BLaER1 (cell line): ENCODE results near the gene FASTK.

ENCODE experiments used
- H3K27ac ChIP-seq: shearing (Covaris generic); formaldehyde crosslinking; 2 replicates; pipeline ENCODE4 v1.8.1; 2022
- H3K27me3 ChIP-seq: shearing (Covaris generic); formaldehyde crosslinking; 2 replicates; pipeline ENCODE4 v1.8.1; 2022
- H3K36me3 ChIP-seq: shearing (Covaris generic); formaldehyde crosslinking; 2 replicates; pipeline ENCODE4 v1.8.1; 2022
- H3K4me1 ChIP-seq: shearing (Covaris generic); formaldehyde crosslinking; 2 replicates; pipeline ENCODE4 v1.8.1; 2022
- H3K4me2 ChIP-seq: shearing (Covaris generic); formaldehyde crosslinking; 2 replicates; pipeline ENCODE4 v1.8.1; 2022
- H3K4me3 ChIP-seq: shearing (Covaris generic); formaldehyde crosslinking; 2 replicates; pipeline ENCODE4 v1.8.1; 2022
- H3K9ac ChIP-seq: shearing (Covaris generic); formaldehyde crosslinking; 2 replicates; pipeline ENCODE4 v1.8.1; 2022
- H3K9me3 ChIP-seq: shearing (Covaris generic); formaldehyde crosslinking; 2 replicates; pipeline ENCODE4 v1.8.1; 2022
- H4K20me1 ChIP-seq: shearing (Covaris generic); formaldehyde crosslinking; 2 replicates; pipeline ENCODE4 v1.8.1; 2022
- Cebpa-rat ChIP-seq: shearing (Covaris generic); IDR thresholded peaks from 2 replicates; pipeline ENCODE4 v1.8.1; 2022

FASTK gene

DNA sequence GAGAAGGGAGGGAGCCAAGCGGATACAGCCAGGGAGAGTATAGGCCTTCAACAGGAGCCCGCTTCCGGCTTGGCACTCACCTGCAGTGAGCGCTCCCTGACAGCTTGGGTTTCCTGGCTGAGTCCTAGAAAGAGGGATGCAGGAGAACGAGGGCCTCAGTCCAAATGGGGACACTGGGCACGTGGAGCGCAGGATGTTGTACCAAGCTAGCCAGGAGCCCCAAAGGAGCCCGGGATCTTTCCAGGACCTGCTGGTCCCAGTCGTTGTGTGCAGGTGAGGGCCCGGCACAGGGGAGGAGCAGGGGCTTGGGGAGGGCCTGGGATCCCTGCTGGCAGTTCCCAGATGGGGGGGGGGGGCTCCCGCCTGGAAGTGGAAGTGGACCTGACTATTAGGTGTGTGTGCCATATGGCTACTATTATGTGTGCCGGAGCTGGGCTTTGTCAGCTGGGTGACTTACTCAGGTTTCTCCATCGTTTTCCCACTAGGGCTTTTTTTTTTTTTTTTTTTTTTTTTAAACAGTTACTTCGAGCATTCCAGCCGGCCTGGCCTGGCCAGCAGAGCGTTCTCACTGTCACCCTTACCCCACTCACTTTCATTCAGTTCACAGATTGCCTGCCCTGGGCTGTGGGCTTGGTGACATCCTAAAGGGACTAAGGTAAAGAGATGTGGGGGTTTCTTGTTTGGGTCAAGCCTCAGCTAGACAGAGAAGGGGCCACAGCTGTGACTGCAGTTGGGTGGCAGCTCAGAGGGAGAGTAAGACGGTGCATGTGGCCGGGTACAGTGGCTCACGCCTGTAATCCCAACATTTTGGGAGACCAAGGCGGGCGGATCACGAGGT lies 9.5 kb upstream of the FASTK start:
- Histone ChIP-seq H3K9me3 (no peaks in the 10 kb centered on the region), H3K4me3 (no peak overlapping the region), H3K9ac (no peak overlapping the region; the same call in 1 of the 2 replicates)

DNA sequence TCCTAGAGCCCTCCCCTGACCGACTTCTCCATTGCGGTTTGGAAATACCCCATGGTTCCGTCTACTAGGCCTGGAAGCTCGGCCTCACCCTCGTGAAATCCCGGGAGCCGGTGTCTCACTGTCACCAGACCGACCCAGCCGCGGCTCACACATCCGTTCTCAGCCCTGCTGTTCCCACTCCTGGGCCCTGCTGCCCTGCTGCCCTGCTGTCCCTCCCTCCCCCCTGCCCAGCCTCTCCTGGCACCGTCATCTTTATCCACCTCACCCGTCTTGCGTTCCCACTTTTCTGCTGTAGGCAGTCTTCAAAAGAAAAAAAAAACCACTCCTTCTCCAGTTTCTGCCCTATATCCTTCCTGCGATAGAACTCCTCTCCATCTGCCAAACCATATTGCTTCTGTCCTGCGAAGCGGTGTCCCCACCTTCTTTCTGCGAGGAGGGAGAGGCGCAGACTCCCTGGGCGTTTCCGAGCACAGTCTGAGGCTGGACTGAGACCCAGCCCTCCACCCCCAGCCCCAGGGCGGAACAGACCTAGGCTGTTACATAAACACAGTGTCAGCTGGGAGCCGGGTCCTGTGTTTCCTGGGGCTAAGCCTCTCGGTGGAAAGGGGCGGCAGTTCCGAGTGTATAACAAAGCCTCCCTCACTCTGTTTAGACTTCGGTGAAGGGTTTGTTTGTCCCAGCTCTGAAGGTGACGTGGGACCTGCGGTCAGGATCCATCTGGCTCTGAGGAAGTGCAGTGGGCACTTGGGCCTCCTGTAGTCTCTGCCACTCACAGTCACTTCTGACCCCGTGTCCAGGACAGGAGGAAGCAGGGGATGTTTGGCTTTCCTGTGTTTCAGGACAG lies 8.5 kb upstream of the FASTK start:
- peak overlapping the region; percentile 74 for H3K4me3 ChIP-seq
- H3K27ac ChIP-seq: peak overlapping the region; percentile 69
- peaks cover 10% of the 10 kb centered on the region; the same call in 1 of the 2 replicates for H3K36me3 ChIP-seq
- no peaks in the 10 kb centered on the region for H3K9me3 ChIP-seq
- TF ChIP-seq Cebpa-rat: no peak
- H3K27me3 ChIP-seq: peaks cover 47% of the 10 kb centered on the region
- H3K9ac ChIP-seq: peak overlapping the region; percentile 83
- H4K20me1 ChIP-seq: peaks cover 72% of the 10 kb centered on the region
- H3K4me2 ChIP-seq: peak overlapping the region; percentile 98
- H3K4me1 ChIP-seq: peaks cover 77% of the 10 kb centered on the region

More for the DNA sequence above, 9.5 kb upstream of the FASTK start:
- peaks cover 79% of the 10 kb centered on the region for H3K4me1 ChIP-seq
- H4K20me1 ChIP-seq: peaks cover 82% of the 10 kb centered on the region
- H3K27me3 ChIP-seq: peaks cover 37% of the 10 kb centered on the region
- no peak for TF ChIP-seq Cebpa-rat
- H3K4me2 ChIP-seq: peak overlapping the region; percentile 98
- H3K36me3 ChIP-seq: peaks cover 10% of the 10 kb centered on the region; the same call in 1 of the 2 replicates
- H3K27ac ChIP-seq: peak overlapping the region; percentile 69; the same call in 1 of the 2 replicates

DNA sequence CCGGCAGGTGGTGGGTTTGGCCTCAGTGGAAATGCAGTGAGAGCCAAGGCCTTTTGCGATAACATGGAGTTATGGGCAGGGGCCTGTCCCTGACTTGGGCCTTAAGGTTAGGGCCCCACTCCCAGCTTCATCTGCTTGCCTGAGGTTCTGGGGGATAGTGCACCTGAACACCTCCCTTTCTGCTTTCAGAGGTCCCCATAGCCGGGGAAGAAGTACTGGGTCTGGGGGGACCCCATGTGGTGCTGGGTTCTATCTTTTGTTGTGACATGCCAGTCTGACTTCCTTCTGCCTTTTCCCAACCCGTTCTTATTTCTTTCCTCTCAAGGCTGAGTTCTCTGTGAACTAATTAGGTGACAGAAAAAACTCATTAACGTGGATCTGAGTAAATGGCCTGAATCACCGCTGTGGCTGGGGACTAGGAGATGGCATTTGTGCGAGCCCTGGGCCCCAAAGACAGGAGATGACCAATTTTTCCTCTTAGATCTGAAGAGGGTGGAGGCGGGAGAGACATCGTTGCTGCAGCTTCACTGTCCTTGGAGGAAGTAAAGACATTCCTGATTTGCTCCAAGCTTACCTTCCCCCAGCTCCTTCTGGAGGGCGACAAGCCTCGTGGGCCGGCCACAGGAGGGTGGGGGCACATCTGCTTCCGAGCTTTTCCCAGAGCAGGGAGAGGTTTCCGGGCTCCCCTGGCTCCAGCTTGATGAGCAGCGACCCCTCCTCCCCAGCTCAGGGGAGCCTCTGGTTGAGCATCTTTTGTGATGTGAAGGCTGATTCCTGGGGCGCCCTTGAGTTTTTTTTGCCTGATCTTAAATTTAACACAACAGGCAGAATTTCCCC lies 7.6 kb upstream of the FASTK start:
- Histone ChIP-seq H3K9ac (peak overlapping the region; percentile 83), H3K4me3 (peak overlapping the region; percentile 74), H3K36me3 (peaks cover 10% of the 10 kb centered on the region; the same call in 1 of the 2 replicates), H4K20me1 (peaks cover 63% of the 10 kb centered on the region), H3K27ac (peak overlapping the region; percentile 69), H3K4me2 (peak overlapping the region; percentile 98), H3K4me1 (peaks cover 74% of the 10 kb centered on the region), H3K27me3 (peaks cover 53% of the 10 kb centered on the region), H3K9me3 (no peaks in the 10 kb centered on the region)
- no peak for TF ChIP-seq Cebpa-rat

DNA sequence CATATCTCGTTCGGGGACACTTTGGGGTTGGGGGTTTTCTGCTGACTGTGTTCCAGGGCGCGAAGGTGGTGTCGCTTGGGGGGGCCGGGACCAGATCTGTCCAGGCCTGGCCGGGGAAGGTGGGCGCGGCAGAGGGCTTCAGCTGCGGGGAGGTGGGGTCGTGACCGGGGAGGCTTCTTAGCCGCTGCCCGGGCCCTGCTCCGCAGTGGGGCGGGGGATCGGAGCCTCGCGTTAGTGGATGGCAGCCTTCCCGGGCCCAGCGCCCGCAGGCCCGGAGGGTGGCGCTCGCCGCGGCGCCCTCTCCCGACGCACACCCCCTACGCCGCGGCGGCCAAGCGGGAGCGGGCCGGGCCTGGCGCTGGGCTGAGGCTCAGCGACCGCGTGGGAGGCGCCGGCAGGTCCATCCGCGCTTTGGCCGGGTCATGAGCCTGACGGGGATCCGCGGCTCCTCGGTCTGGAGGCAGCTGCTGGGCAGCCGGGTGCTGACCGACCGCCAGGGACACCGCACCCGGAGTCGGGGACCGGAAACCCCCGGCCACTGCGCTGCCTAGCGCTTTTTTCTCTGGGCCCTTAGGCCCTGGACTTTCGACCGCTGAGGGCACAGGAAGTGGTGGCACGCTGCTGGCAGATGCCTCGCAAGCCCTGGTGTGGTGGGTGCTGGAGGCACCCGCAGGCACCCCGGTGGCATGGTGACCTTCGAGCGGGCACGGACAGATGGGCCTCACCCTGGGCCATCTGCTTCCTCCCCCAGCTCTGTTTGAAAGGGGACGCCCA lies 6.8 kb upstream of the FASTK start:
- Histone ChIP-seq H3K36me3 (peaks cover 10% of the 10 kb centered on the region; the same call in 1 of the 2 replicates), H4K20me1 (peaks cover 58% of the 10 kb centered on the region), H3K4me2 (peak overlapping the region; percentile 98), H3K4me3 (peak overlapping the region; percentile 74), H3K9ac (peak overlapping the region; percentile 83), H3K27ac (peak overlapping the region; percentile 69), H3K4me1 (peaks cover 72% of the 10 kb centered on the region), H3K9me3 (no peaks in the 10 kb centered on the region), H3K27me3 (peaks cover 53% of the 10 kb centered on the region)
- TF ChIP-seq Cebpa-rat: no peak

DNA sequence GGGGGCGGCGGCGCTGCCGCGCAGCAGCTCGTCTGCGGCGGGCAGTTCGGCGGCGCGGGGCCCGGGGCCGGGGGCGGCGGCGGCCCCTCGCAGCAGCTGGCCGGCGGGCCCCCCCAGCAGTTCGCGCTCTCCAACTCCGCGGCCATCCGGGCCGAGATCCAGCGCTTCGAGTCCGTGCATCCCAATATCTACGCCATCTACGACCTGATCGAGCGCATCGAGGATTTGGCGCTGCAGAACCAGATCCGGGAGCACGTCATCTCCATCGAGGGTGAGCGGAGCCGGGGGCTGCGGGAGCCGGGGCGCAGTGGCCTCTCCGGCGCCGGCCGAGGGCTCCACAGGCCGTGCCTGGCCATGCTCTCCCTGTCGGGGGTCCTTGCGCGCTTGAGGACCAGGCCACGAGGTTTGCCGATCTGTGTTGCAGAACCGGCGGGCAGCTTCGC lies 6.2 kb upstream of the FASTK start:
- H3K4me1 ChIP-seq: peaks cover 72% of the 10 kb centered on the region
- peaks cover 53% of the 10 kb centered on the region for H3K27me3 ChIP-seq
- peak overlapping the region; percentile 98 for H3K4me2 ChIP-seq
- H3K36me3 ChIP-seq: peaks cover 5% of the 10 kb centered on the region; the same call in 1 of the 2 replicates
- no peaks in the 10 kb centered on the region for H3K9me3 ChIP-seq
- H4K20me1 ChIP-seq: peaks cover 58% of the 10 kb centered on the region
- H3K27ac ChIP-seq: peak overlapping the region; percentile 74
- H3K9ac ChIP-seq: peak overlapping the region; percentile 83
- TF ChIP-seq Cebpa-rat: no peak
- H3K4me3 ChIP-seq: peak overlapping the region; percentile 74

DNA sequence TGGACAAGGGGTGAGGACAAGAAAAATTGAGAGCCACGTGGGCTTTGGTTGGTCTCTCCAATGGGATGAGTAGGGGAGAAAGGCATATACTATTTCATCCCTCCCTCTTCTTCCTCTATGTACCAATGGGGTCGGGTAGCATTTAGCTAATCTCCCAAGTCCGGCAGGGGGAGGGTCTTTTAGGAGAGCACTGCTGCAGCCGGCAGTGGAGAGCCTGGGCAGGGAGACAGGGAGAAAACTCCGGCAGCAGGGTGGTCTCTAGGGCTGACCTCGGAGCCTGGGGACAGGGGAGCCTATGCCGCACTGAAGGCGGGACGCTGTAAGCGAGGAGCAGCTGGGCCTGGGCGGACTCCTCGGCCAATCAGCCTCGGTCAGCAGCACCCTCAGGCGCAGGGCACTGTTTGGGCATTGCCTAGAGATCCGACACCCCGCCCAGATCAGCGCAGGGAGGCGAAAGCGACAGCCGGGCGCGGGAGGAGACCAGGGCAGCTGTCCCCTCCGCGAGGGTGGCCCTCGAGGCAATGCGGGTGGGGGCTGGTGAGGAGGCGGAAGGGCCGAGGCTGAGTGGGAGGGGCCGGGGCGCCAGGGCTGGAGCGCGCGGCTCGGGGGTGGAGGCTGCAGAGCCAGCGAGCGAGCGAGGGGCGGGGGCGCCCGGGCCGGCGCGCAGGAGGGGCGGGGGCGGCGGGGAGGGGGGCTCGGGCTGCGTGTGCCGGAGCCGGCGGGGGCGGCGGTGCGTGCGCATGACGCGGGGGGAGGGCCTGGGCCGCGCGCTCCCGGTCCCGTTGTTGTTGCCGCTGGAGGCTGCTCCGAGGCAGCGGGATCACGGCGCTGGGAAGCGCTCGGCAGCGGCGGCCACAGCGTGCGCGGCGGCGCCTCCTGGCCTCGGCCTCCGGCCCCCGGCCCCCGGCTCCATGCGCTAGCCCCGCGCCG lies 5.3 kb upstream of the FASTK start, which contains the start of gene AGAP3:
AGAP3 (plus strand) TSS at position 785 of the 930 bp plus-strand sequence. CDS start 267 bp downstream, outside the sequence.
- peaks cover 53% of the 10 kb centered on the region for H3K27me3 ChIP-seq
- H3K9ac ChIP-seq: peak within 1 kb of the TSS; percentile 83
- H4K20me1 ChIP-seq: peaks cover 57% of the 10 kb centered on the region
- no peaks in the 10 kb centered on the region for H3K9me3 ChIP-seq
- H3K36me3 ChIP-seq: no peaks in the 10 kb centered on the region
- H3K27ac ChIP-seq: peak within 1 kb of the TSS; percentile 74
- H3K4me2 ChIP-seq: peak within 1 kb of the TSS; percentile 98
- peak within 1 kb of the TSS; percentile 74 for H3K4me3 ChIP-seq
- TF ChIP-seq Cebpa-rat: no peak
- peaks cover 72% of the 10 kb centered on the region for H3K4me1 ChIP-seq

DNA sequence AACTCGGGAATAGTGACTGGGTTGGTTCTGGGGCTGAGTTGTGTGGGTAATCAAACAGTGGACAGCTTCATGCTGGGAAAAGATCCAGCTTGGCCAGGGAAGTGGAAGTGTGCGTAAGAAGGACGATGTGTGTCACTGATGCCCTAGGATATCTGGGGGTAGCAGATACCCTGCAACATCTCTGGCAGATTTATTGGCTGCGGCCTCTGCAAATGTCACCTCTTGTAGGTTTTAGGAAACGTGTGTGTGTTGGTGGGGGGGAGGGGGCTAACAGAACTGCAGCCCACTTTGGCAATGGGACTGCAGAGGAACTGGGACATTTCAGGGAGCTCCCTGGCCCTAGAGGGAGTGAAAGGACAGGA lies 4.7 kb upstream of the FASTK start:
- peaks cover 53% of the 10 kb centered on the region for H3K27me3 ChIP-seq
- no peaks in the 10 kb centered on the region for H3K9me3 ChIP-seq
- no peak overlapping the region for H3K27ac ChIP-seq
- no peaks in the 10 kb centered on the region for H3K36me3 ChIP-seq
- TF ChIP-seq Cebpa-rat: no peak
- H3K9ac ChIP-seq: peak overlapping the region; percentile 71; the same call in 1 of the 2 replicates
- peak overlapping the region; percentile 98 for H3K4me2 ChIP-seq
- peaks cover 72% of the 10 kb centered on the region for H3K4me1 ChIP-seq
- peaks cover 51% of the 10 kb centered on the region for H4K20me1 ChIP-seq
- H3K4me3 ChIP-seq: peak overlapping the region; percentile 74

DNA sequence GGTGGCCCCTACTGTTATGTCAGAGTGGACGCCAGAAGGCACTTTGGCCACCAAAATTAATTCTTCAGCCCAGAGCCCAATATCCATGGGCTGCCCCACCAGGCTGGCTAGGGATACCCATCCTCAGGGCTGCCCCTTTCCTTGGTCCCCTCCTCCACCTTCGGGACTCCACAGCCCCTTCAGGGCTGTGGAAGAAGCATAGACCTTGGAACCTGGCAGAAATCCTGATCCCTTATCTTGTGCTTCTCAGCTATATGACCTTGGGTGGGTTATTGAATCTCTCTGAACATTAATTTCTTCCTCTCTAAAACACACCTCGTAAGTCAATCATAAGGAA lies 3.2 kb upstream of the FASTK start:
- Histone ChIP-seq H3K9me3 (no peaks in the 10 kb centered on the region), H3K4me3 (peak overlapping the region; percentile 99), H3K27ac (no peak overlapping the region), H4K20me1 (peaks cover 50% of the 10 kb centered on the region), H3K4me1 (peaks cover 69% of the 10 kb centered on the region), H3K9ac (peak overlapping the region; percentile 99; the same call in 1 of the 2 replicates), H3K27me3 (peaks cover 50% of the 10 kb centered on the region), H3K36me3 (no peaks in the 10 kb centered on the region), H3K4me2 (peak overlapping the region; percentile 99)
- TF ChIP-seq Cebpa-rat: no peak
